NCI-H2227 (cell line): Measurements from ENCODE around the gene AKAP9.
"Not testable (repeated sequence)": the region's sequence is repeated elsewhere in the genome, so short reads cannot be mapped to it uniquely, and the experiment has no call there.

Source experiments
- DNase-seq: peaks from one replicate; lab custom pipeline; 2025; ENCODE audit not compliant: unreplicated experiment; lab: John Stamatoyannopoulos, UW

The AKAP9 gene

DNA sequence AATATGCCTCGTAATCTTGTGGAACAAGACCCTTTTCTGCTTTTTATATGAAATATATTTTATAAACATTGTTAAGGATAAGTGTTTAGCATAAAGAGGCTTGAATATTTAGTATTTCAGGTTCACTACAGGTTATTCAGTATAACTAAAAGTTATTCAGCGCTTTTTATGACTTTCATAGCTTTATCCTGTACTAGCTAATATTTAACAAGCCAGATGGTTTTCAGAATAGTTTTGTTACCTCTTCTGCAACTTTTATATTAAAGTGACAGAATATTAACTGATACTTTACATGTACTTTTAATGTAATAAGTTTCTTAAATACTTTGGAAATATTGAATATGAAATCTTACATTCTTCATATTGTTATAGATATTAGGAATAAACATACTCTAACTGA is 118.2 kb downstream of the AKAP9 start:
- no peak for DNase-seq

DNA sequence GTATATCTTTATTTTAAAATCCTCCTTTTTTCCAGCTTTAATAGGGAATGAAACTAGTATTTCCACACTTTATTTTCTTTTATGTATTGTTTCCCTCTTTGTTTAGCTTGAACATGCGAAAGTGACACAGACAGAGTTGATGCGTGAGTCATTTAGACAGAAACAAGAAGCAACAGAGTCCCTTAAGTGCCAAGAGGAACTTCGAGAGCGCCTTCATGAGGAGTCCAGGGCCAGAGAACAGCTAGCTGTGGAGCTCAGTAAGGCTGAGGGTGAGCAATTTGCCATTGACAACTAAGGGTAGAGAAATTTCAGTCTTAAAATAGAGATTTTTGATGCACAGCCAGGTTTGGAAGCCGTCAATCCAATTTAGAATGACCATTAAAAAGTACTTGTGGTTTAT is 120.5 kb downstream of the AKAP9 start:
- DNase-seq, result no peak

DNA sequence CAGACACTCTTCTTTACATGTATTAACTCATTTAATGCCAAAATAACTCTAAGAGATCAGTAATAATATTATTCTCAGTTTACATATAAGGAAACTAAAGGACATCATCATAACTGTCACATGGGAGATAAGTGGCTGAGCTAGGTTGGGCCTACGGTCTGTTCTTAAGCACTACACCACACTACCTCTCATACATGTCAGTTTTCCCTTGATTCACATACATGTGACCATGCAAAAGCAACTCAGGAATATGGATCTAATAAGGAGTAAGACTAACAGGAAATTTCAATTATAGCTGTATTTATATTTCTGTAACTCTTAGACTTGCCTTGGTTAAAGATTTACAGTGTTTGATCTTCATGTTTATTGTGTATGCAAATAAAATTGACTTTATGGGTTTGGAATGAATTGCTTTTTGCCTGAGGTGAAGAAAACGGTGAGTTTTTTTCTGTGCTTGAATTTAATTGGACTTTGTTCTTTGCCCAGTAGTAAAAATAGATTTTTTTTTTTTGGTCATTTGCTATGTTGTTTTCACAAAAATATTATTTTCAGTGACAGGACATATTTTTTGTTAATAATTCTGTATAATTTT is 123.9 kb downstream of the AKAP9 start:
- DNase-seq, result no peak

DNA sequence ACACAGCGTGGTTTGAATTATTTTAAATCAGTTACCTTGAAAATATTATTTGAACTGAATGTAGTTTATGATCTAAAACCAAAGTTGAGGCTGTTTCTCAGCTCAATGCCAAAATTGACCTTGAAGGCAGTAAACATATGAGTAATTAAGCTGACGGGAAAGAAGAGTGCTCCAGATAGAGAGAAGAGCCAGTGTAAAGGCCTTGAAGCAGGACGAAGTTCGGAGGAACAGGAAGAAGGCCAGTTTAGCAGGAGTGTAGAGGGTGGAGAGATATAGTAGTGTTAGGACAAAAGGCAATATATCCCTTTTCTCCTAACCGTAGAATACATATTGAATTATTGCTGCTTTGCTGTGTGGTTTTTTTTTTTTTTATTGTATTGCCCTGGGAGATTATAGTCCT is 130.4 kb downstream of the AKAP9 start:
- DNase-seq, result no peak

DNA sequence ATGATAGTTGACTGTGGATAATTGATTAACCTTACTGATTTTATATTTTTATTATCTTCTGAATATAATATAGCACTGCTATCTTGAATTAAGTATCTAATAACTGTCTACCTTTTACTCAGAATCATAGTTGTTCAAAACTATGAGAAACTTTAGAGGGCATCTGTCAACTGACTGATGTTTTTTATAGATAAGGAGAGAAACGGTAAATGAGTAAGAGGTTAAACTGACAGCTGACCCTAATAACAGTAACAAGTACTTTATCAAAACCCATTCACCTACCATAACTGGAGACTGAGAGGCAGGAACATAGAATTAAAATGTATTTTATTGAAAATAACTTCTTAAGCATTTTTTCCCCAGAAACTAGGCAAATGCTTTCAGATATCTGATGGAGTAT is 131.5 kb downstream of the AKAP9 start:
- no peak for DNase-seq

DNA sequence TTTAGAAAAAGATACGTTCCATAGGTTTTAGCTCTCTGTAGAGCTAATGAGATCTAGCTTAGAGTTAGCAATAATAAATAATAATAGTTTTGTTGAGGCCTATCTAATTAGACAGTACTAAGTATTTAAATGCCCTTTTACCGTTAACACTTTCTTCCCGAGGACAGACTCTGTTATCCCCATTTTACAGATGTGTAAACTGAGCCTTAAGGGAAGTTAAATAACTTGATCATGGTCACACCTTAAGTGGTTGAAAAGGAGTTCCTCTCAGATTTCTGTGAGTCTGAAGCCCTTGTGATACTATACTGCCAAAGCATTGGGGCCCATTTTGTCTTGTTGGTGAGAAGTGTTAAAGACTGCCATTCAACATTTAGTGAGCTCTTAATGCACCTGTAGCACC is 132.0 kb downstream of the AKAP9 start:
- no peak for DNase-seq

DNA sequence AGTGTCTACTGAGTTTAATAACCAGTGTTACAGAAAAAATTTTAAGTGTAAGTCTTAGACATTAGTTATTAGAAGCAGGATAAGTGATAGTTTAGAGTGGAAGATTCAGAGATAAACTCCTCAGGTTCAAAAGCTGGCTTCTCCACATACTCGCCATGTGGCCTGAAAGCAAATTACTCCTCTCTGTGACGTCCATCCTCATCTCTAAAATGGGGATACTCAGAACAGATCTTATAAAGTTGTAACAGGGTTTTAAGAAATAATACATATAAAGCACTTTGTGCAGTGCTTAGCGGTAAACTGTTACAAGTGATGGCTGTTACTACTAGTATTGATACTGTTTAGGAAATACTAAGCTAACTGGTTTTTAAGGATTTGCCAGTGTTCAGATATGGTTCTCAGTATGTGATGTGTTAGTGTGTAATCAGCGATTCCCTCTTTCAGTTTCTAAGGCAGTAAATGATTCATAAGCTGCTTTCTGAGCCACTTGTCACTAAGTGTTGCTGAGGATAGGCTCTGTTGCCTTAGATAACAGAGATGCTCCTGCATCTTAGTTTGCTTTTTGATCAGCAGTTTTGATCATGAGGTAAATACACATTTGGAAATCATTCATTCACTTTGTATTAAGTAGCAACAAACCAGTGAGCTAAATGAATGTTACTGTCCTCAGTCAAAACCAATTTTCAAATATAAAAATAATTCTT is 134.9 kb downstream of the AKAP9 start:
- DNase-seq, result peak; percentile 14

DNA sequence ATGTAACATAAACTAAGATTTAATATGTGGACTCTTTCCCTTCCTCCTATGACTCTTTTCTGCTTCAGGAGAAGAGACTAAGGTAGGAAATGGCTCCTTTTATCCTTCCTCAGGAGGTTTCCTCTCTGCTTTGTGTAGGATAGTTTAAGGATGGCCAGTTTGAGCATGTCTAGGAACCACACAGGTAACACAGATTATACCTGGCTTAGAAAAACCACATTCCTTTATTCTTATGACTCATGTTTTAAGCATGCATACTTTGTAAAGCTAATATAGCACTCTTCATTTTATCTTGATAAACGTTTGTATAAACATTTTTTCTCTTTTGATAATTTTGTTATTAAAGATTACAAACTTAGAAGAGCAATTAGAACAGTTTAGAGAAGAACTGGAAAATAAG is 135.8 kb downstream of the AKAP9 start:
- no peak for DNase-seq

DNA sequence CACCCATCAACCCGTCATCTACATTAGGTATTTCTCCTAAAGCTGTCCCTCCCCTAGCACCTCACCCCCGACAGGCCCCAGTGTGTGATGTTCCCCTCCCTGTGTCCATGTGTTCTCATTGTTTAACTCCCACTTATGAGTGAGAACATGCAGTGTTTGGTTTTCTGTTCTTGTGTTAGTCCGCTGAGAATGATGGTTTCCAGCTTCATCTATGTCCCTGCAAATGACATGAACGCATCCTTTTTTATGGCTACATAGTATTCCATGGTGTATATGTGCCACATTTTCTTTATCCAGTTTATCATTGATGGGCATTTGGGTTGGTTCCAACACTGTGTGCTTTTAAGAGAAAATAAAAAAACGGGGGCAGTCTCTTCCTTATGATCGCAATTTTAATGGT is 143.3 kb downstream of the AKAP9 start:
- not testable (repeated sequence) for DNase-seq

DNA sequence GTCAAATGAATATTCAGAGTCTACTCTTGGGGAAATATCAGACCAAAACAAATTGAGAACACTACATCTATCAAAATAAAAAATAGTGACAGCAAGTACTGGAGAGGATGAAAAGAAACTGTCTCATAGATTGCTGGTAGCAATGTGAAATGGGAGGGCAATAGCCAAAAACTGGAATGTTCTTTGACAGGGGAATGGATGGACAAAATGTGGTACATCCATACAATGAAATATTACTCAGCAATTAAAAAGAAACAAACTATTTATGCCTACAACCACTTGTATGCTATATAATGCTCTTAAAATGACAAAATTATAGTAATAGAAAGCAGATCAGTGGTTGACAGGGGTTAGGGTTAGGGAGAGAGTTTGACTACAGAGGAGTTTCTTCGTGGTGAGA is 147.6 kb downstream of the AKAP9 start:
- no peak for DNase-seq

DNA sequence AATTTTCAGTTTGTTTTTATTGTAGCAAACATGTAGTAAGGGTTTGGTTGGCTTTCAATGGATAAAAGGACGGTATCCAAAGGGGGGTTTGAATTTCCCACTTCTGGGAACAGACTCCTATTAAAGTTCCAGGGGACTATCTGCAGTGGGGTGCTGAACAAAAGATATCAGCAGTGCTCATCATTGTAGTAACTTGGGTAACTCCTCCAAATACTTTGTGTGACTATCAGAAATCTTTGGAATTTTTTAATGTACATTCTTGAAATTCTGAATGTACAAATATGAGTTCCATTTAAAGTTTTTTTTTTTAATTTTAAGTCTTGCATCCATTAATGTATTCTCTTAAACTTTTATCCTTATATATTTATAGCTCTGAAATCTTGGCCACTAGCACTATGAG is 151.5 kb downstream of the AKAP9 start:
- DNase-seq, result no peak

DNA sequence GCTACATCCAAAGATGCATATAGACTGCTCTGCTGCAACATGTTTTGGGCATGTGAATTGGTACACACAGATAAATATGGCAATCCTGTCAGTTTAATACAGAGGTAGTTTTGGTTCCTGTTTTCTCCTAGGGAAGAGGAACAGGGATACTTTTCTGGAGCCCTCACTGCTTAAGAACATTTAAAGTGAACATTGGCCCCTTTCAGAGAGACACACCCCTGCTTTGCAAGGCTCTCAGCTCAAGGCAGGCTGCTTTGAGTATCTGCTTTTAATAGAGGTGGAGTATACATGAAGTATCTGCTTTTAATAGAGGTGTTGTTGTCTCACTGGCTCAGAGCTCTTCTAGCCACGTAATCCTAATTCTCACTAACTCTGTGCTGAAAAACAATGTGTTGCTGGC is 154.7 kb downstream of the AKAP9 start:
- DNase-seq, result no peak

DNA sequence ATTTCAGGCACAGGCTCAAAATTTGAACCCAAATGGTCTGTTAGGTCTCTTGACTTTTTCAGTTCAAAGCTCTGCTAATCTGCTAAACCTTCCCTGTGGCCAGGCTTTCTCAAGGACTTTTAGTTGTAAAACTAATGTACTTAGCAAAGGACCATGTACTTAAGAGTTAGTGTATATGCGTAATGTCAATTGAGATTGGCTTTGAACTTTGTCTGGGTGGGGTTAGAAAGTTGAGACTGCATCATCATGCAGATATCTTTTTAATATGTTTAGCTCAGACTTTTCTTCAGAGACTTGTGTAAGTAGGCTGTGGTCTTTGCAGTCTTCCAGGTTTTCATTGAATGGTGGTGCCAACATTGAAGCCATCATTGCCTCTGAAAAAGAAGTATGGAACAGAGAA is 159.9 kb downstream of the AKAP9 start:
- no peak for DNase-seq

DNA sequence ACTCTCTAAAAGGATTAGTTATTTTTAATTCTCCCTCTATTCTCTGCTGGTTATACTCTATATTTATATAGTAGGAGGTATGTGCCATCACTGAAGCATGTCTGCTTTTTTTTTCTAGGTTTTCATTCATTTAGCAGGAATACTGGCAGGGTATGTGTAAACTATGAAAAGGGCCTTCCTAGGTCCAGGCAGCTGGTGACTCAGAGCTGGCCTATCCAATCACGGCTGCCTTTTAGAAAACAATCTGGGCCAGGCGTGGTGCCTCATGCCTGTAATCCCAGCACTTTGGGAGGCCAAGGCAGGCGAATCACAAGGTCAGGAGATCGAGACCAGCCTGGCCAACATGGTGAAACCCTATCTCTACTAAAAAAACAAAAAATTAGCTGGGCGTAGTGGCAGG is 162.2 kb downstream of the AKAP9 start:
- not testable (repeated sequence) for DNase-seq

DNA sequence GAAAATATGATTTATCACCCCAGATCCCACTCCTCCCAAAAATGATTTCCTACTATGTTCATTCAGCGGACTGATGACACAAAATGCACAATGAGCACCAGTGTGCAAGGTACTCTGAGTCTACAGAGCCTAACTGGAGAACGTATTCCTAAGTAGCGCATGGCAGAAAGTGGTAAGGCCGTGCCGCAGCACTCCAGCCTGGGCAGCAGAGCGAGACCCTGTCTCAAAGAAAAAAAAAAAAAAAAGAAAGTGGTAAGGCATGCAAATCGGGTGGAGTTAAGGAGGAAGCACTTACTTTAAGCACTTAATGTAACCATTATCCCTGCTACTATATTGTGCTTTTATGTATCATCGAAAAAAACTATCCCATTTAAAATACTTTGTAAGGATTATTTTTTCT is 168.2 kb downstream of the AKAP9 start:
- no peak for DNase-seq

DNA sequence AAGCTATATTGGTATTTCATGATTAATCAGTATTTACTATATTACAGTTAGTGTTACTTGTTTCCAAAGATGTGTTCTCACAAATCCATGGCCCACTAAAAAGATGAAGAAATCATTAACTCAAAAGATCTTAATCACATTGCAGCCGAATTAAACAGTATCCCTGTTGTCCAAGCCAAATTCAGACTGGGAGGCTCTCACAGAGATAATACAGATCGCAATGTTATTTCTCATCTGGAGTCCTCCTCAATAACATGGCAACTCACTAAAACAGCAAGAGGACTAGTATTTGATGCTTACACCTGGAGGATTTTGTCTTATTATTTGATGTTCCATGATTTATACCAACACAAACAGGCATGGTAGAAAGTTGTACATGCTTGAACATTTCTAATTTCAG is 170.2 kb downstream of the AKAP9 start:
- no peak for DNase-seq

DNA sequence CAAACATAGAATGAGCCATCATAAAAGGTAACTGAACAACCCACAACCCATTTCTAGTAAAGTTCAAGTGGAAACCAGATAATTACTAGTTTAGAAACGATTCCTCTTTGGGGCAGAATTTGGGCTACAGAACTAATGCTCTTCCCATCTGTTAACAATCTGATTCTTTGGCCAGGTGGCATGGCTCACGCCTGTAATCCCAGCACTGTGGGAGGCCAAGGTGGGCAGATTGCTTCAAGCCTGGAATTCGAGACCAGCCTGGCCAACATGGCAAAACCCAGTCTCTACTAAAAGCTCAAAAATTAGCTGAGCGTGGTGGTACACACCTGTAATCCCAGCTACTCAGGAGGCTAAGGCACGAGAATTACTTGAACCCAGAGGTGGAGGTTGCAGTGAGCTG is 175.2 kb downstream of the AKAP9 start:
- DNase-seq, result no peak

DNA sequence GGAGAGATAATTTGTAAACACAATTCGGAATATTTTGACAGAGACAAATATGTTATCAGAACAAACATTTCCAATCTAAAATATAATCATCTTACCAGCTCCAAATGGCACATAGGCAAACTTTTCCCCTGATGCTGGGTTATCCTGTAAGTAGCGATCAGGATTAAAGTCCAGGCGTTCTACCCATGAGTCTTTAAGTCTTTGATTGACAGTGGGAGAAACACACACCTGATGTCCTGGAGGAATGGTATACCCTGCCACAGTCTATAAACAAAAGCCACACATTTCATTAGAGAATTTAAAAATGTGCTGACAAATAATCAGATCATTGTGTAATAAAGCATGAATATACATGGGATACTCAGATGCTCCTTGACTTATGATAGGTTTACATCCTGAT is 176.3 kb downstream of the AKAP9 start:
- DNase-seq, result no peak

DNA sequence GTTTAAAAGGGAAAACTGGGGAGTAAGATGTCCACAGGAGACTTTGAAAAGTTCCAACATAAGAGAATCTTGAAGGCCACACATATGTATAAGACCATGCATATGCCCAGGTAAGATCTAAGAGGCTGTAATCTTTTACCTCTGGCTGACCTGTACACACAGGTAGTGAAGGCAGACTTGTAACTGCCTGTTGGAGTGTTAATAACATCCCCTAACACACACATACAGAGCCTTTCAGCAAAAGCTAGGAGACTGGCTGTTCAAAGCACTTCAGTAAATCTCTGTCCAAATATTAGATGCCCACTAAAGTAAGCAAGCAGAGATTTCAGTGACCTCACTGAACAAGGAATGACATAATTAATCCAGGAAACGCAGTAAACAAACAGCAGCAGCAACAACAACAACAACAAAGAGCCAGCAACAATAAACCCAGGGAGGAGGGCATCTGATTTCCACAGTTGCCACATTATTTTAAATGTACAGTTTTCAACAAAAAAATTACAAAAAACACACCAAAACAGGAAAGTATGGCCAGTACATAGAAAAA is 178.6 kb downstream of the AKAP9 start:
- DNase-seq, result no peak

DNA sequence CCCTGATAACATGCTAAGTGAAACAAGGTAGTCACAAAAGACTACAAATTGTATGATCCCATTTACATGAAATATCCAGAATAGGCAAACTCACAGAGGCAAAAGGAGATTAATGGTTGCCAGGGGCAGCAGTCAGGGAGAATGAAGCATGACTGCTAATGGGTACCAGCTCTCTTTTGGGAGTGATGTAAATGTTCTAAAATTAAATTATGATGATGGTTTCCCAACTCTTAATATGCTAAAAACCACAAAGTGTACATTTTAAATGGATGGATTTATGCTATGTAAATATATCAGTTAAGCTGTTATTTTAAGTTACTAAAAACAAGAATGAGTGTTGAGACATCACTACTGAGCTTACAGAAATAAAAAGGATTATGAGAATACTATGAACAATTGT is 181.0 kb downstream of the AKAP9 start:
- DNase-seq, result no peak

DNA sequence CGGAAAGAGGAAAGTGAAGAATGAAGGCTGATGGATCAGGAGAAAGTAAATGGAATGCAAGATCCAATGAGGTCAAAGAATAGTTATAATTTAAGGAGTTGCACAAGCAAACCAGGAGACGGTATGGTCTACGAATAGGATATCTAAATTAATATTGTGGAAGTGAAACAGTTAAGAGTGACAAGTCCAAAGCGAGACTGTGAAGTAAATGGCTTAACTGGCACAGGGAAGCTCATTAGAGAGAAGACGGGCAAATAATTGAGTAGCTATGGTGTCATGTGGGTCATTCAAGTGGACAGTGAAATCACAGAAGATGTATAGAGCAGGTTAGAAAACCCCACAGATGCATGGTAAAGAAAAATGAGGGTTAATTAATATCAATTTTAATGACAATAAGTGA is 190.4 kb downstream of the AKAP9 start:
- DNase-seq, result no peak

DNA sequence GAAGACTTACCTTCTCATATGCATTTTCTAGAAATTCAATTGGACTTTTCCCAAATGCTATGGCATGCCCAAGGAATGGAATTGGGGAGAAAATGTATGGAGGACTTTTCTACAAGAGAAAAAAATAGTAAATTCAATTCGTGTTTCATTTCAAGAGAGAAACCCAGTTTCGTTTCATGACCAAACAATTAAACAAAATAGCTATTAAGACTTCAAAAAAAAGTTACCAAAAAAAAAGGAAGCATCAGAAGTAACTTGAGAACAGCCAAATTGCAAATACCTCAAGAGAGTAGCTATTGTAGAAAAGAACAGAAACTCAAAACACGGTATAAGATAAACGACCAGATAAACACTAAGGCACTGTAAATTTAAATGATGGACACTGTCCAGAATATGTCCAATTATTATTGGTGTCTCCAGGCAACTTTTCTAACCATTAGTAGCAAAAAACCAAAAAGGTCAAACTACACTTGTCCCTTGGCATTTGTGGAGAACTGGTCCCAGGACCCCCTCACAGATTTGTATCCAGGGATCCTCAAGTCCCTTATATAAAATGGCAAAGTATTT is 191.2 kb downstream of the AKAP9 start:
- no peak for DNase-seq
